ENCODE measurements around the gene MLN. TPM values are rescaled to one million over a fixed set of nuclear protein-coding genes. Genes with fewer than 3 reads are reported as not detected.

MLN gene
- total RNA-seq, 1 experiment from 2014 or later, result not detected

DNA sequence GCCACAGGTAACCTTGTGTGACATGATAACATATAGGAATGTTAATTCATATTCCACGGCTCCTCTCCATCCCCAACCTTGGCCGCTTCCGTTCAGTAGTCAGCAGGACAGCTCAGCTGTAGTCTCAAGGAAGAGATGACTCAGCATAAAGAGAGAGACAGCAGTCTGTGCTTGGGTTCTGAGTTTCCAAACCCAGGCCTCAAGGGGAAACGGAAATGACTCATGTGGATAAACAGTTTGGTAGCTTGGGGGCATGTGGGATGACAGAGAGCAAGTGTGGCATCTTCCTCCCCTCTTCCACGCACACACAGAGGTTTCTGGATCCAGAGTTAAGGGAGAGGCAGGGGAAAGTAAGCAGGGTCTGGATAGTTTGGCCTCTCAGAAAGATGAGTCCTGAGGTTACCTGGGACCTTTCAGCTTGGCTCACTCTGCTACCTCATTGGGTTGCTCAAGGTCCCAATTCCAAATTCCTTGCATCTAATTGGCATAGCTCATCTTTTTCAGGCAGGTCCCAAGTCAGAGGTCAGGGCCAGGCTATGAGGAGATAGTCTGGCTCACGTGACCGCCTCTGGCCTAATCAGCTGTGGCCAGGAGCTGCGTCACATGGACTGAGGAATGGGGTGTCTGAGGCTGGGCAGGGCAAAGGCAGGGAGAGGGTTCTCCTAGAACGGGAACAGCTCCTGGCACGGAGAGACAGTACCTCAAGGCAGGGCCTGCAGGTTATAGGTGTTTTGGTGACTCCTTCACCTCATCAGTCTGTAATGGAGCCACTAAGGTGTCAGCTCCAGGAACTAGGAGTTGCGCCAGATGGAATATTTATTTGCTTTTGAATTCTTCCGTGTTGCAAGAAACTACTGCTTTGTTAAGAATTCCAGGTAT is 36.5 kb upstream of the MLN start (continued):
- TF ChIP-seq, protein P1, sequence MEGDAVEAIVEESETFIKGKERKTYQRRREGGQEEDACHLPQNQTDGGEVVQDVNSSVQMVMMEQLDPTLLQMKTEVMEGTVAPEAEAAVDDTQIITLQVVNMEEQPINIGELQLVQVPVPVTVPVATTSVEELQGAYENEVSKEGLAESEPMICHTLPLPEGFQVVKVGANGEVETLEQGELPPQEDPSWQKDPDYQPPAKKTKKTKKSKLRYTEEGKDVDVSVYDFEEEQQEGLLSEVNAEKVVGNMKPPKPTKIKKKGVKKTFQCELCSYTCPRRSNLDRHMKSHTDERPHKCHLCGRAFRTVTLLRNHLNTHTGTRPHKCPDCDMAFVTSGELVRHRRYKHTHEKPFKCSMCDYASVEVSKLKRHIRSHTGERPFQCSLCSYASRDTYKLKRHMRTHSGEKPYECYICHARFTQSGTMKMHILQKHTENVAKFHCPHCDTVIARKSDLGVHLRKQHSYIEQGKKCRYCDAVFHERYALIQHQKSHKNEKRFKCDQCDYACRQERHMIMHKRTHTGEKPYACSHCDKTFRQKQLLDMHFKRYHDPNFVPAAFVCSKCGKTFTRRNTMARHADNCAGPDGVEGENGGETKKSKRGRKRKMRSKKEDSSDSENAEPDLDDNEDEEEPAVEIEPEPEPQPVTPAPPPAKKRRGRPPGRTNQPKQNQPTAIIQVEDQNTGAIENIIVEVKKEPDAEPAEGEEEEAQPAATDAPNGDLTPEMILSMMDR (IDR thresholded peaks at IDR 0.05 in 2 of 3, conservative IDR thresholded peaks at IDR 0.05 in 1 of 3; ENCODE audit: borderline replicate concordance in 1 of 3, insufficient read depth in 1 of 3, low read depth in 2 of 3, low read length in 2 of 3), result no peak
- TF ChIP-seq EZH2 (IDR thresholded peaks at IDR 0.05) (no peak), SP1 (IDR thresholded peaks at IDR 0.05; ENCODE audit: low read depth) (peak; percentile 90), RAD21 (IDR thresholded peaks at IDR 0.05; ENCODE audit: low read depth) (no peak), ZNF274 (IDR thresholded peaks at IDR 0.05; ENCODE audit: low read depth, low read length) (no peak), ELF1 (IDR thresholded peaks at IDR 0.05; ENCODE audit: borderline replicate concordance, low read depth) (no peak), SIN3A (IDR thresholded peaks at IDR 0.05; ENCODE audit: low read depth) (no peak; the same call in 1 of the 2 replicates), REST (IDR thresholded peaks at IDR 0.05; ENCODE audit: low read depth) (no peak), EGR1 (IDR thresholded peaks at IDR 0.05; ENCODE audit: low read depth) (no peak), CBX3 (IDR thresholded peaks at IDR 0.05; ENCODE audit: low read depth) (peak; percentile 62; the same call in 1 of the 2 replicates), TCF7L2 (IDR thresholded peaks at IDR 0.05; ENCODE audit: borderline replicate concordance, extremely low read depth, insufficient read depth, insufficient read length) (peak; percentile 53), POLR2A (IDR thresholded peaks at IDR 0.05; ENCODE audit: borderline replicate concordance, extremely low read depth, insufficient read depth, insufficient read length) (no peak)
- TF ChIP-seq, protein P2, sequence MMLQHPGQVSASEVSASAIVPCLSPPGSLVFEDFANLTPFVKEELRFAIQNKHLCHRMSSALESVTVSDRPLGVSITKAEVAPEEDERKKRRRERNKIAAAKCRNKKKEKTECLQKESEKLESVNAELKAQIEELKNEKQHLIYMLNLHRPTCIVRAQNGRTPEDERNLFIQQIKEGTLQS (IDR thresholded peaks at IDR 0.05), result no peak
